GM19395 (cell line): ENCODE measurements around the gene USP46.

ENCODE experiments used
- ATAC-seq: cut with Tn5 transposase; IDR thresholded peaks from one replicate; pipeline ENCODE4 v1.9.1; 2021; ENCODE audit warnings: mild to moderate bottlenecking, moderate library complexity; ENCODE audit not compliant: unreplicated experiment

Gene USP46

GRCh38 chr4:52657618-52658501 is 1.2 kb downstream of the USP46 start:
- ATAC-seq = no peak

DNA sequence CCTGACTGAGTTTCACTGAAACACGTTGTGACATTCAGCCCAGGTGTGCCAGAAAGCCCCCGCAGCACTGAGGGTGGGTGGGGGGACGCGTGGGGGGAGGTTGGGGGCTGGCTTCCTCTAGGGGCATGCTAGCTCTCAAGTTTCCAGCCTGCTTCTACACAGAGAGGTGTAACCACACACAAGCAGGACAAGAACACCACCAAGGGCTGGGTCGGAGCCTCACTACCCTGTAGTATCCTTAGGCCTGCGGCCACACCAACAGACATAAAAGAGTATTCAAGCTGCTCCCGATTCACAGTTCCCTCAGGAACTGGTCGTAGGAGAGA is 1.8 kb downstream of the USP46 start:
- no peak for ATAC-seq

DNA sequence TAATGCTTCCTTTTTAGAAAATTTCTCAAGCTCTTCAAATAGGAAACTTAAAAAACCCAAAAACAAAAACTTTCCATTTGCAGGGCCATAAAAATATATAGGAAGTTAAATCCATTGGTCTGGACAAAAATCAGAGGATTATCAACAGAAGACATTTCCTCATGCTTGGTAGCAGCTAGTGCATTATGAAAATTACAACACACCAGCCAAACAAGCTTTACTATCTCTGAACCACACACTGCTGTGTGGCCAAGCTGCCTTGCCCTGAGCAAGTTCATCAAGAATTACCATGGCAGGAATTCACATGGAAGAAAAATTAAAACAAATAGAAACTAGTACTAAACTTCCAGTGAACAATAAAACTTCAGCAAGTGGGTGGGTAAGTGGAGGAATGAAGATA is 3.6 kb downstream of the USP46 start:
- ATAC-seq = no peak

DNA sequence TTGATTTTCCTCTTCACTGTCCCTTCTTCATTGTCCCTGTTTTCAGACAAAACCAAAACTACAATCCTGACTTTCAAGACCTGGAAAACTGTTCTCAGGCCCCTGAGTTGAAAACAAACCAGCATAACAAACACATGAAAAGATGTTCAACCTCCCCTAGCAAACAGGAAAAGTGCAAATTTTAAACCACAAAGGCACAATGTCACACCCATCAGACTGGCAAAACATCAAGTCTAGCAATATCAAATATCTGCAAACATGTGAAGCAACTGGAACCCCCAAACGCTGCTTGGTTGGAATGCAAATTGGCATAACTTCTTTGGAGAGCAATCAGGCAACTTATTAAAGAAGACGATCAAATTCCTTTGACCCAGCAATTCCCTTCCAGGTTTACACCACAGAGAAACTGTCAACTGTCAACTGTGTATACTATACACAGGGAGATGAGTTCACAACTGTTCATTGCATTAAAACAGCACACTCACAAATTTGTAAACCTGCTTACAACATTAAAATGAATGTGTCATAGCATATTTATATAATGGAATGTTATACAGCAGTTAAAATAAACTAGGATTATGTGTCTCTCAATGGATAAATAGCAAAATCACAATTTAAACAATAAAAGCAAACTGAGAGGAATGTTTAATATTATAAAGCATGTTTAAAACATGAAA is 7.0 kb downstream of the USP46 start:
- no peak for ATAC-seq

- no peak for ATAC-seq
Observed at GRCh38 chr4:52648836-52649235, 10.3 kb downstream of the USP46 start.

- ATAC-seq = no peak
Observed at GRCh38 chr4:52646741-52647140, 12.4 kb downstream of the USP46 start.

DNA sequence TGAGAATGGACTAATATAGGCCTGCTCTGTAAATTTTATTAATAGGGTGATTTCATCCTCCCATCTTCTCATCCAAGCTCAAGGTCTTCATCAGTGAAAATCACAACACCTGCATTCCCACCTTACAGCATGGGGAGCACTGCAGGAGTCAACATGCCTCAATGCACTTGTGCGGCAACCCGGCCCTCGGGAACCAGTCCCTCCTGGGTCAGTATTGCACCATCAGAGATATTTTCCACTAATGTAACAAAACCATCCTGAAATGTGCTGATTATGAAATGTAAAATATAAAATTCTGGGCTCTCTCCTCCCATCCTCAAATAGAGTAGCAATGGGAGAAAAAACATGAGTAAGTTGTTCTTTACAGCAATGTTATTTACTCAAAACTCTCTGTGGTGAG is 13.0 kb downstream of the USP46 start:
- ATAC-seq = no peak

DNA sequence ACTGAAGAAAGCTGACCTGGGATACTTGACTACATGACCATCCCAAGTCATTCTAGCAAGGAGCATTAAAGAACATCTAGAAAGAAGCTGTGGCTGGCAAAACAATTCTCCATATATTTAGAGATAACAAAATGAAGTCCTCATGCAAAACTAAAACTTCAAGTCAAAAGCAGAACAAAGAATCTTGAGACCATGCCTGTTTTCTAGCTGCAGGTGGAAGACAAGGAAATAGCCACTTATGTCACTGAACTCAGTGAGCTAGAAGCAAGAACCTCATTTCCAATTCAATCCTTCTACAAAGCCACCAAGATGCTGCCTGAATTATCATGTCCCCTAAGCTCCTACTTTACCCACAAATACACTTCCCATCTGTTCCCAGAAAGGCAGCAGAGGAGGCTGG is 13.8 kb downstream of the USP46 start:
- ATAC-seq = peak; percentile 38

DNA sequence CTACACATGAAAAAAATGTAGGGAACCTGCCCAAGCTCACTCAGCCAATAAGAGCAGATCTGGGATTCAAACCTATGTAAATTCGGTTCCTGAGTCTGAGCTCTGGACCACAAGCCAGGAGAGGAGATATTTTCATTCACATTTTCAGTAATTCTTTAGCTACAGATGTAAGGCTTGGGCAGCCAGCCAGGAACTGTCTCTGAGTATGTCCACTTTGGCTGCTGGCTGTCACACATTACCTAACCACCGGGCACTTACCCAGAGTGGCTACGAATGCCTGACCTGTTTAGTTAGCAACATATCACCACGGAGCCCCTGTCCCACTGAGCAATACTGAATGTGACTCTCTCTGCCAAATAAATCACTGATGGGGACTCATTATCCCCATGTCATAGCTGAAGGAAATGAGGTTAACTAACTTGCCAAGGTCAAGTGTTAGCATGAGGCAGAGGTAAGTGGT is 15.3 kb downstream of the USP46 start:
- peak; percentile 38 for ATAC-seq

DNA sequence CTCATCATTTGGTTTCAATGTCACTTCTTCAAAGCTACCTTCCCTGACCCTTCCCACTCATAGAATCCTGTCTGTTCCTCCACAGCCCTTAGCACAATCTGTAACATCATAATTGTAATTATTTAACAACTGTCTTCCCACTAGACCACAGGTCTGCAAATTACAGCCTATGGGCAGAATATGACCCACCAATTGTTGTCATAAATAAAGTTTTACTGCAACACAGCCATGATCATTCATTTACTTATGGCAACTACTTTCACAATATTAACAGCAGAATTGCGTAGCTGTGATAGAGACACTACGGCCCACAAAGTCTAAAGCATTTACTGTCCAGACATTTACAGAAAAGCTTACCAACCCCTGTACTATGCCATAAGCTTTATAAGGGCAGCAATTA is 15.9 kb downstream of the USP46 start:
- ATAC-seq = no peak

DNA sequence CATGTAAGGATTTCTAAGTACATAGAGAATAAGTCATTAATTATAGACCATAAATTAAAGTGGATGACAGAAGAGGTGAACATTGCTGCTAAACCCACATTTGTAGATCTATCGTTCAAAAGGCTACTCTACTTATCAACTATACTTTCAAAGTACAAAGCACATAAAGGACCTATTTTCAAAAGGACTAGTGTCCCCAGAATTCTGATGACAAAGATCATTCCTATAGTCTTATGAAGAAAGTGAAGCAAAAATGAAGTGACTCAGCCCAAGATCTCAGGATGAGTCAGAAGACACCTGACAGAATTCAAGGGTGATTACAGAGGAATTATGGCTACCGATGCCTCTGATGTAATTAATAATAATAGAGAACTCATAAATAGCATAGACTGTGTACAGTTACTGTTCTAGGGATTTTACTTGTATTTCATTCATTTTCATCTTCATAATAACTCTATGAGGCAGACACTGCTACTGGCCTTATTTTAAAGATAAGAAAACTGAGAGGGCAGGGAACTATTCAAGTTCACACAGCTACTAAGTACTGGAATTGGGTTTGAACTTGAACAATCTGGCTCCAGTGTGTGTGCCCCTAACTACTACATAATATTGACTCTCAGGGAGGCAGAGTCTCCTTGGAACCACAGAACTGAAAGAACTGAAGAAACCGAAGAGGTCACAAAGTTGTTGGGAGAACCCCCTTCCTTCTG is 17.1 kb downstream of the USP46 start:
- peak; percentile 80 for ATAC-seq

- ATAC-seq = no peak
Observed at GRCh38 chr4:52640808-52641565, 18.1 kb downstream of the USP46 start.

DNA sequence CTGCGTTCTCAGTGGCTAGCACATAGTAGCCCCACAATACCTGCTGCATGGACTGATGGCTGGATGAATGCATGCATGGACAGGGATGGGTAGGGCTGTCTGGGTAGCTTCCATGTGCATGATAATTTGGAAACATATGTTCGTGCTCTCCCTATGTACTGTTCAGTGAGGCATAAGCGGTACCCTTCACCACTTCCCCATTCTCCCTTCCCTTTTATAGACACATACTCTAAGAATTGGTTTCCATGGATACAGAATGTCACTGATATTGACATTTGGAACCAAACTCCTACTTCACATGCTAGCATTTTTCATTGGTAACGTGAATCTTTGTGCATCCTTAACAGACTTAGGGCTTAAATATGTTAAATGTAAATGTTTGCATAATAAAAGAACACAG is 20.4 kb downstream of the USP46 start:
- peak; percentile 47 for ATAC-seq

DNA sequence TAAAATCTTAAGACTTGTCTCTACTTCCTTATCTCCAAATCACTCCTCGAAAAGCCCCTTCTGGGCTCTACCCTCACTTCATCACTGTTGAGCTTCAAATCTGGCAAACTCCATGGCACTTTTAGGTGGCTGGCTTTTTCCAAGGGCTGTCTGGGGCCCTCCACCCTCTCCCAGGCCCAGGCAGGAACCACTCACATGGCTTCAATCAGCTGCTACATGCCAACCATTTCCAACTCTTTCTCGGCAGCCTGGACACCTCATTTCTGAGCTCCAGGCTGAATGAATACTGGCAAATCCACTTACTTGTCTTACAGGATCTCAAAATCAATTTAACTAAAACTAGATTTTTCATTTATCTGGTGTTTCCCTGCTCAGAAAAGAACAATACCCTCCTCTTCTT is 22.0 kb downstream of the USP46 start:
- no peak for ATAC-seq

DNA sequence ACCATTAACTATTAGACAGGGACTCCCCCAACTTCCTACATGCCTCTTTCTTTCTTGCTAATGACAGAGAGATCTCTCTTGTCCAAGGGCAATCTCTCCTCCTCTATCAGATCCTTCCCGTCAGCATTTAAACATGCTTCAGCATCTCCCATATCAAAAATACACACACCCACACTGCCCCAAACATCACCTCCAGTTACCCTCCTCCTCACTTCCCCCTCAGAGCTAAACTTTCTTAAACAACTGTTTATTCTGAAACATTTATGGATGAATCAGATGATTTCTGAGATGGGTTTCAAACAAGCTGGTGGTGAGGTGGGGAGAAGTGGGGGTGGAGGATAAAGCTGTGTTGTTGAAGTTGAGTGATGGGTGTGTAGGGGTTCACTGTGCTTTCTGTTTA is 23.5 kb downstream of the USP46 start:
- no peak for ATAC-seq

DNA sequence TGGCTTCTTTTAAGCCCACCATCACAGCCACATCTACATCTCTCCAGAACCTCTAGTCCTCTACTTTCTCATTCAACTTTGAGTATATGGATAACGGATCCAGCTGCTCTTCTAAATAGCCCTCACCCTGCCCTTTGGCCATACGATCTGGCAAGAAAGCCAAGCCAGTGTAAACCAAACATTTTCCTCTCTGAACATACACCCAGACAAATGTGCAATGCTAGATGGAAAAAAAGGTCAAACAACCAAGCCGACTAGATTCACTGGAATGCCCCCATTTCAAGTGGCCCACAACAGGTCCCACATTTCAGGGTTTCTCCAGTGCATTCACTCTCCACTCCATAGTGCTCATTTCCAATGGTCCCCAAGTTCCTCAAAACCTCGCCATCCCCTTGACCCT is 24.0 kb downstream of the USP46 start:
- no peak for ATAC-seq

GRCh38 chr4:52633846-52634245 is 25.3 kb downstream of the USP46 start:
- ATAC-seq = no peak

DNA sequence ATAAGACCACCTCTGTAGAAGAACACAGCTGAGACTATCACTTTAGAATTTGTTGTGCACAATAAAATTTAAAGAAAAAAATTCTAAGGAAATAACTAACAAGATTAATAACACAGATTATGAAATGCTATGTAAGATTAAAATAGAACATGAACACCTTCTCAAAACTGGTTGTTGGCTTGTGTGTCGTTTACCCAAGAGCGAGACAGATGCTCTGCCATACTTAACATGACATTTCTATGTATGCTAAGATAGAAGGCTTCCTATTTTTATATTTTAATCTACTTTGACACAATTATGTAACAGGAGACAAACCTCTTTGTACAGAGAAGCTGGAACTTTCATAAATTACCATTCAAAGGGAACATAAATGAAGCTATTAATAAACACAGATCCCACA is 30.1 kb downstream of the USP46 start:
- no peak for ATAC-seq

GRCh38 chr4:52628543-52628942 is 30.6 kb downstream of the USP46 start:
- ATAC-seq = no peak

DNA sequence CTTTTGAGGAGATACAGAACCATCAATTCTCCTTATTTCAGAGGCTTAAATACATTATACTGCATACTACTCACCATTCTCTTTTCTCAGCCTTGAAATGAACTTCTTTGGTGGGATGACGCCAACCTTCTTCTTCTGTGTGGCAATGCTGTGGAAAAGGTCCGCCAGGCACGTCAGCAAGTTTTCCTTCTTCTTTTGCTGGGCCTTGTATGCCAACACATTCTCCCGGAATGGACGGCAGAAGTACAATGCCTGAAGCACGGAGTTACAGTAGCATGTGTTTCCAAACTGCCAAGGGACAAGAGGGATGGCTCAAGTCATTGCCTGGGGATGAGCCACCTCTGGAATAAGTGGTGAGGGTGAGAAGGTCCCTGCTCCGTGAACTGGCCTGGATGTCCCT is 31.2 kb downstream of the USP46 start:
- ATAC-seq = no peak

- no peak for ATAC-seq
Observed at GRCh38 chr4:52625216-52625615, 33.9 kb downstream of the USP46 start.
